ENCODE measurements around the gene EVL.
"Not testable (repeated sequence)": the region's sequence is repeated elsewhere in the genome, so short reads cannot be mapped to it uniquely, and the experiment has no call there.

EVL gene

GRCh38 chr14:100173353-100173752 lies 108.1 kb downstream of the EVL start:
- POLR2A ChIA-PET: interaction anchor here (0.6 to 1.0 kb wide), 2 partner anchors 11 to 202 kb away, joined by 3 to 4 read pairs; no protein-coding TSS in a partner anchor
- DNase-seq (ENCODE audit: extremely low spot score): no peak
- TF ChIP-seq SP1 (IDR thresholded peaks at IDR 0.05): no peak
- TF ChIP-seq FOXA1 (IDR thresholded peaks at IDR 0.05): no peak
- no peak for TF ChIP-seq LEF1 (IDR thresholded peaks at IDR 0.05; ENCODE audit: borderline replicate concordance)
- no peak for TF ChIP-seq BHLHE40 (IDR thresholded peaks at IDR 0.05; ENCODE audit: borderline replicate concordance)
- no peak for TF ChIP-seq L3MBTL2 (conservative IDR thresholded peaks at IDR 0.05)
- TF ChIP-seq FOXM1 (IDR thresholded peaks at IDR 0.05; ENCODE audit: borderline replicate concordance): no peak
- no peak for TF ChIP-seq ELF4 (IDR thresholded peaks at IDR 0.05)
- no peak for TF ChIP-seq ARNT (IDR thresholded peaks at IDR 0.05)
- no peak for TF ChIP-seq NFRKB (IDR thresholded peaks at IDR 0.05)
- CTCF ChIA-PET: interaction anchor here (0.7 kb wide), 1 partner anchor 19 kb away, joined by 4 read pairs; no protein-coding TSS in a partner anchor

GRCh38 chr14:100176811-100177327 lies 111.6 kb downstream of the EVL start:
- ChIA-PET POLR2A (interaction anchor here (1.1 kb wide), 1 partner anchor 16 kb away, joined by 3 read pairs; no protein-coding TSS in a partner anchor), CTCF (no interaction called here)
- TF ChIP-seq ELF4 (IDR thresholded peaks at IDR 0.05) (no peak), TARDBP (IDR thresholded peaks at IDR 0.05) (no peak), FOXK2 (IDR thresholded peaks at IDR 0.05) (no peak), L3MBTL2 (conservative IDR thresholded peaks at IDR 0.05) (no peak), FOXM1 (IDR thresholded peaks at IDR 0.05; ENCODE audit: borderline replicate concordance) (no peak), ARNT (IDR thresholded peaks at IDR 0.05) (no peak), SP1 (IDR thresholded peaks at IDR 0.05) (no peak), SUZ12 (IDR thresholded peaks at IDR 0.05) (no peak), HDGF (IDR thresholded peaks at IDR 0.05; ENCODE audit: borderline replicate concordance) (no peak), FOXA1 (IDR thresholded peaks at IDR 0.05) (no peak), NFRKB (IDR thresholded peaks at IDR 0.05) (no peak), PKNOX1 (IDR thresholded peaks at IDR 0.05) (no peak), ZNF384 (IDR thresholded peaks at IDR 0.05) (no peak), CTBP1 (IDR thresholded peaks at IDR 0.05; ENCODE audit: borderline replicate concordance) (no peak)
- no peak for DNase-seq (ENCODE audit: extremely low spot score)

GRCh38 chr14:100178691-100179090 lies 113.5 kb downstream of the EVL start:
- DNase-seq (ENCODE audit: extremely low spot score): no peak
- CTCF ChIA-PET: no interaction called here
- POLR2A ChIA-PET: no interaction called here
- TF ChIP-seq SUZ12 (IDR thresholded peaks at IDR 0.05) (no peak), ELF4 (IDR thresholded peaks at IDR 0.05) (no peak), HDGF (IDR thresholded peaks at IDR 0.05; ENCODE audit: borderline replicate concordance) (no peak), FOXA1 (IDR thresholded peaks at IDR 0.05) (no peak)

- DNase-seq (ENCODE audit: extremely low spot score); POLR2A ChIA-PET: not testable (repeated sequence)
Measured at GRCh38 chr14:100180671-100181070, 115.4 kb downstream of the EVL start.

DNA sequence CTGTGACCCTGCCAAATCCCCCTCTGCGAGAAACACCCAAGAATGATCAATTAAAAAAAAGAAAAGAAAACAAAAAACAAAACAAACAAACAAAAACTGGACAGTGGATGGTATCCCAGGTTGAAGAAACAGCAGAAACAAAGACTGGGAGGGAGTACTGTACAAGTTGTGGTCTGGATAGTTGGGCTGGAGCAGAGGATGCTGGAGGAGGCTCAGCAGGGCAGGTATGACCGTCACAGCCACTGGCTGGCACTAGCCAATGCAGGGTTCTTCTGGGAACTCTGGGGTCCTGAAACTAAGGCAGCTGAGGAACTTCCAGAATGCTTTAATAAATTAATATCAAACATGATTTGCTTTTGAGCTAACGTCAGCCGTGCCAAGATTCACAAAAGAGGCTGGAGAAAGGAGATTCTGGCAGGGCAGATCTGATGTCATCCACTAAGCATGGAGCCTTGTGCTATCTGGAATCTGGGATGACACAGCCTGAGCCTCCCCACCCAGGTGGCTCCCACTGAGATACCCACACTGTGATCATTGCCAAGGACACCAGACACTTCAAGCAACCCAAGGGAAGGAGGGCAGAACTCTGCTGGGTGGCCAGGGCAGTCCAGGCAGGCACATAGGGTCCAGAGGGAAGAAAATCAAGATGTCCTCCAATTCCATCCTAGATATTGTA lies 116.8 kb downstream of the EVL start:
- DNase-seq (ENCODE audit: extremely low spot score); POLR2A ChIA-PET; CTCF ChIA-PET: not testable (repeated sequence)

More at GRCh38 chr14:100180671-100181070, 115.4 kb downstream of the EVL start:
- CTCF ChIA-PET: not testable (repeated sequence)

- TF ChIP-seq FOXM1 (IDR thresholded peaks at IDR 0.05; ENCODE audit: borderline replicate concordance) (no peak), TARDBP (IDR thresholded peaks at IDR 0.05) (no peak), BHLHE40 (IDR thresholded peaks at IDR 0.05; ENCODE audit: borderline replicate concordance) (no peak), HDGF (IDR thresholded peaks at IDR 0.05; ENCODE audit: borderline replicate concordance) (no peak), SP1 (IDR thresholded peaks at IDR 0.05) (no peak), FOXA1 (IDR thresholded peaks at IDR 0.05) (no peak), NFRKB (IDR thresholded peaks at IDR 0.05) (no peak), L3MBTL2 (conservative IDR thresholded peaks at IDR 0.05) (no peak), ARNT (IDR thresholded peaks at IDR 0.05) (no peak), ZNF384 (IDR thresholded peaks at IDR 0.05) (no peak), FOXK2 (IDR thresholded peaks at IDR 0.05) (no peak), SUZ12 (IDR thresholded peaks at IDR 0.05) (no peak), ELF4 (IDR thresholded peaks at IDR 0.05) (no peak), LEF1 (IDR thresholded peaks at IDR 0.05; ENCODE audit: borderline replicate concordance) (no peak), CTBP1 (IDR thresholded peaks at IDR 0.05; ENCODE audit: borderline replicate concordance) (no peak), PKNOX1 (IDR thresholded peaks at IDR 0.05) (no peak)
- ChIA-PET POLR2A (no interaction called here), CTCF (no interaction called here)
- no peak for DNase-seq (ENCODE audit: extremely low spot score)
Measured at GRCh38 chr14:100187247-100187833, 122.1 kb downstream of the EVL start.

- POLR2A ChIA-PET: no interaction called here
Measured at GRCh38 chr14:100188392-100189030, 123.3 kb downstream of the EVL start.

More at GRCh38 chr14:100188392-100189030, 123.3 kb downstream of the EVL start:
- TF ChIP-seq PKNOX1 (IDR thresholded peaks at IDR 0.05) (no peak), FOXA1 (IDR thresholded peaks at IDR 0.05) (no peak), ELF4 (IDR thresholded peaks at IDR 0.05) (no peak), FOXK2 (IDR thresholded peaks at IDR 0.05) (no peak), TARDBP (IDR thresholded peaks at IDR 0.05) (no peak), FOXM1 (IDR thresholded peaks at IDR 0.05; ENCODE audit: borderline replicate concordance) (no peak), CTBP1 (IDR thresholded peaks at IDR 0.05; ENCODE audit: borderline replicate concordance) (no peak), NFRKB (IDR thresholded peaks at IDR 0.05) (no peak), LEF1 (IDR thresholded peaks at IDR 0.05; ENCODE audit: borderline replicate concordance) (no peak), ZNF384 (IDR thresholded peaks at IDR 0.05) (no peak), L3MBTL2 (conservative IDR thresholded peaks at IDR 0.05) (no peak), ARNT (IDR thresholded peaks at IDR 0.05) (no peak), SUZ12 (IDR thresholded peaks at IDR 0.05) (no peak), BHLHE40 (IDR thresholded peaks at IDR 0.05; ENCODE audit: borderline replicate concordance) (no peak), SP1 (IDR thresholded peaks at IDR 0.05) (no peak), HDGF (IDR thresholded peaks at IDR 0.05; ENCODE audit: borderline replicate concordance) (no peak)
- DNase-seq (ENCODE audit: extremely low spot score): no peak
- CTCF ChIA-PET: no interaction called here
